ENCODE data around the gene GSTA3.
"Not testable (repeated sequence)": the region's sequence is repeated elsewhere in the genome, so short reads cannot be mapped to it uniquely, and the experiment has no call there.

The GSTA3 gene

DNA sequence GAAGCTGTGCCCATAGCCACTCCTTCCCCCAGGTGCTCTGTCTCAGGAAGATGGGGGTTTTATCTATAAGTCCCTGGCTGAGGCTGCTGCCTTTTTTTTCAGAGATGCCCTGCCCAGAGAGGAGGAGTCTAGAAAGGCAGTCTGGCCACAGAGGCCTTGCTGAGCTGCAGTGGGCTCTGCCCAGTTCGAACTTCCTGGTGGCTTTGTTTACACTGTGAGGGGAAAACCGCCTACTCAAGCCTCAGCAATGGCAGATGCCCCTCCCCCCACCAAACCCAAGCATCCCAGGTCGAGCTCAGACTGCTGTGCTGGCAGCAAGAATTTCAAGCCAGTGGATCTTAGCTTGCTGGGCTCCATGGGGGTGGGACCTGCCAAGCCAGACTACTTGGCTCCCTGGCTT, 53.4 kb downstream of the GSTA3 start:
- not testable (repeated sequence) for FAIRE-seq

DNA sequence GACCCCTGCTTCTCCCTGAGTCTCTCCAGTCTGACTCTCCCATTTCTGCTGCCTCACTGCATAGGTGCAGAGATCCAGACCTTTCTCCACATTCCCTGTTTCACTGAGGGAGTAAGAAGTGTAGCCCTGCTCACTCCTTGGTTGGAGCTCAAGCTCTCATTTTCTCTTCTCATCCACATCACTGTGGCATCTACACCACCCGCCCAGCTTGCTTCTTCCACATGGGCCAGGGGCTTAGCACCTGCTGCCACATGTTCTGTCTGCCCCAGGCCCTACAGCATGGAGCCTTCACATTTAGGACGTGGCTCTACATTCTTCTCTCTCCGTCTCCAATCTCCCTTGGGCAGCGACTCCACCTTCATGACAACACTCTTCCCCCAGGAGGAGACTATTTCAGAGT, 60.4 kb downstream of the GSTA3 start:
- FAIRE-seq, result no peak

Data from colon (tissue), 2 donors.